Mesenchymal stem cell (in vitro differentiated cells and primary cell): Measurements from ENCODE around the gene UNC119.

Experiments used
- DNase-seq: peaks from one replicate; pipeline ENCODE4 v3.0.0-alpha.2; 2013
- H2AFZ ChIP-seq: one replicate; pipeline ENCODE4 v1.6.1; 2013; ENCODE audit warnings: low read depth, mild to moderate bottlenecking, control low read depth, inconsistent platforms, low read length, moderate library complexity
- H2AK5ac ChIP-seq: 2 replicates; pipeline ENCODE4 v1.6.1; 2013; ENCODE audit warnings: low read length, moderate library complexity, mild to moderate bottlenecking, inconsistent platforms; ENCODE audit not compliant: severe bottlenecking
- H2BK120ac ChIP-seq: one replicate; pipeline ENCODE4 v1.6.1; 2013; ENCODE audit warnings: low read depth, mild to moderate bottlenecking, inconsistent platforms, low read length, moderate library complexity
- H2BK12ac ChIP-seq, 2 experiments: one replicate each; pipeline ENCODE4 v1.6.1; 2013; ENCODE audit warnings: inconsistent platforms in 2 of 2, low read length in 2 of 2, mild to moderate bottlenecking in 2 of 2, moderate library complexity in 2 of 2, control low read depth in 1 of 2
- H2BK15ac ChIP-seq: one replicate; pipeline ENCODE4 v1.6.1; 2013; ENCODE audit warnings: mild to moderate bottlenecking, low read depth, inconsistent platforms; ENCODE audit not compliant: poor library complexity, severe bottlenecking
- H2BK5ac ChIP-seq: 2 replicates; pipeline ENCODE4 v1.6.1; 2013; ENCODE audit warnings: low read depth, mild to moderate bottlenecking, low read length, control low read depth, inconsistent platforms; ENCODE audit not compliant: poor library complexity, severe bottlenecking
- H3K14ac ChIP-seq, 2 experiments: one replicate each; pipeline ENCODE4 v1.6.1; 2013; ENCODE audit warnings: inconsistent platforms in 2 of 2, low read length in 2 of 2, control low read depth in 1 of 2, mild to moderate bottlenecking in 1 of 2, moderate library complexity in 1 of 2
- H3K18ac ChIP-seq, 2 experiments: one replicate each; pipeline ENCODE4 v1.6.1; 2013; ENCODE audit warnings: inconsistent platforms in 2 of 2, low read length in 2 of 2, control low read depth in 1 of 2, low read depth in 1 of 2, mild to moderate bottlenecking in 1 of 2
- H3K23ac ChIP-seq, 2 experiments: one replicate each; pipeline ENCODE4 v1.6.1; 2013; ENCODE audit warnings: inconsistent platforms in 2 of 2, low read length in 2 of 2, mild to moderate bottlenecking in 2 of 2, moderate library complexity in 2 of 2, control low read depth in 1 of 2
- H3K27ac ChIP-seq: 2 replicates; pipeline ENCODE4 v1.5.1; 2013; ENCODE audit warnings: mild to moderate bottlenecking, moderate library complexity, low read length, control low read depth, inconsistent platforms; ENCODE audit not compliant: poor library complexity, severe bottlenecking
- H3K27me3 ChIP-seq, 2 experiments: 2 replicates each; pipeline versions ENCODE4 v1.6.1 to v1.7.0; 2013; ENCODE audit warnings: low read length in 2 of 2, mild to moderate bottlenecking in 2 of 2, moderate library complexity in 2 of 2, control low read depth in 1 of 2, inconsistent platforms in 1 of 2; ENCODE audit not compliant: control insufficient read depth in 1 of 2, insufficient read depth in 1 of 2
- H3K36me3 ChIP-seq, 2 experiments: 2 replicates each; pipeline versions ENCODE4 v1.6.1 to v1.7.0; 2013; ENCODE audit warnings: low read length in 2 of 2, control low read depth in 1 of 2, inconsistent platforms in 1 of 2, low read depth in 1 of 2, mild to moderate bottlenecking in 1 of 2; ENCODE audit not compliant: insufficient read depth in 2 of 2, control insufficient read depth in 1 of 2
- H3K4ac ChIP-seq, 2 experiments: one replicate each; pipeline ENCODE4 v1.6.1; 2013; ENCODE audit warnings: inconsistent platforms in 2 of 2, low read length in 2 of 2, mild to moderate bottlenecking in 2 of 2, moderate library complexity in 2 of 2, control low read depth in 1 of 2, low read depth in 1 of 2
- H3K4me1 ChIP-seq: 2 replicates; pipeline ENCODE4 v1.6.1; 2013; ENCODE audit warnings: low read depth, low read length, control low read depth; ENCODE audit not compliant: control insufficient read depth, insufficient read depth
- H3K4me2 ChIP-seq: 2 replicates; pipeline ENCODE4 v1.6.1; 2013; ENCODE audit warnings: low read length, mild to moderate bottlenecking, inconsistent platforms; ENCODE audit not compliant: poor library complexity, severe bottlenecking
- H3K4me3 ChIP-seq, 2 experiments: 2 replicates each; pipeline versions ENCODE4 v1.5.1 to v1.7.0; 2013; ENCODE audit warnings: low read length in 2 of 2, mild to moderate bottlenecking in 2 of 2, control low read depth in 1 of 2, low read depth in 1 of 2; ENCODE audit not compliant: insufficient read depth in 1 of 2
- H3K79me1 ChIP-seq: replicated peaks from 2 replicates; pipeline ENCODE4 v1.6.1; 2013; ENCODE audit warnings: mild to moderate bottlenecking, control low read depth, low read length, inconsistent platforms; ENCODE audit not compliant: poor library complexity, severe bottlenecking
- H3K9ac ChIP-seq: 2 replicates; pipeline ENCODE4 v1.7.0; 2013; ENCODE audit warnings: mild to moderate bottlenecking, low read length, moderate library complexity
- H3K9me3 ChIP-seq: 2 replicates; pipeline ENCODE4 v1.7.0; 2013; ENCODE audit warnings: mild to moderate bottlenecking, low read length; ENCODE audit not compliant: control insufficient read depth
- H4K8ac ChIP-seq: one replicate; pipeline ENCODE4 v1.6.1; 2013; ENCODE audit warnings: inconsistent platforms, mild to moderate bottlenecking, low read length, moderate library complexity
- H4K91ac ChIP-seq: one replicate; pipeline ENCODE4 v1.6.1; 2013; ENCODE audit warnings: mild to moderate bottlenecking, low read length, inconsistent platforms
- WGBS: methylation state at CpG from one replicate; pipeline ENCODE4 v1.1.7; 2013; ENCODE audit warnings: mixed read lengths; 5-methylcytosine and 5-hydroxymethylcytosine counted together

The UNC119 gene

GRCh38 chr17:28555022-28555421, 2.6 kb upstream of the UNC119 start:
- H3K4me3 ChIP-seq = no peak overlapping the region

DNA sequence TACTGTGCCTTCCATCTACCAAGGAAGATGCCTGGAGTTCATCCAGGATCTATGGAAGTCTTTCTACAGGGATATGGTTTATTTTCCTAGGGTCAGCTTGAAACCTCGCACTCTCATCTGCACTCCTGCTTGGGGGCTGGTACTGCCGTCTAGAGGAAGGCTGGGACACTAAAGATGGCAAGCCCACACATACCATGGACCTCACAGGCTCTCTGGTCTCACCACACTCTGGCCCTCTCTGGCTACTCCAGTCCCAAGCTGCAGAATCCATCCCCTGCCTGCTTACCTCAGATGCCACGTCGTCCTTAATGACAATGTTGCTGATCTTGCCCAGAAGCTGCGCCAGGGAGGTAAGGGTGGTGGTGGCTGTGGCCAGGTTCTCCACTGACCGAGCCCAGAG, 2.1 kb upstream of the UNC119 start:
- DNase-seq = no peak
- peaks cover 37 to 59% of the 10 kb centered on the region in 2 experiments for H3K36me3 ChIP-seq
- WGBS = 87% methylated on average over 6 of the region's 6 CpGs
- H3K27me3 ChIP-seq = no peaks in the 10 kb centered on the region
- H2BK5ac ChIP-seq = no peak overlapping the region
- H4K8ac ChIP-seq = no peak overlapping the region
- H3K4ac ChIP-seq = no peak overlapping the region
- H2BK15ac ChIP-seq = no peak overlapping the region
- no peak overlapping the region for H4K91ac ChIP-seq
- no peak overlapping the region for H3K4me3 ChIP-seq
- no peak overlapping the region for H3K14ac ChIP-seq
- no peaks in the 10 kb centered on the region for H3K9me3 ChIP-seq
- H3K23ac ChIP-seq = no peak overlapping the region
- H3K18ac ChIP-seq = no peak overlapping the region
- H3K4me2 ChIP-seq = no peak overlapping the region
- H2BK12ac ChIP-seq = no peak overlapping the region
- peaks cover 10% of the 10 kb centered on the region for H3K4me1 ChIP-seq
- no peak overlapping the region for H3K27ac ChIP-seq
- no peak overlapping the region for H2AFZ ChIP-seq
- H2BK120ac ChIP-seq = no peak overlapping the region
- H3K9ac ChIP-seq = no peak overlapping the region
- H3K79me1 ChIP-seq = peaks cover 22% of the 10 kb centered on the region
- no peak overlapping the region for H2AK5ac ChIP-seq

More at GRCh38 chr17:28555022-28555421, 2.6 kb upstream of the UNC119 start:
- Histone ChIP-seq H2AFZ (no peak overlapping the region), H3K4me2 (no peak overlapping the region), H3K27me3 (no peaks in the 10 kb centered on the region), H3K36me3 (peaks cover 41 to 63% of the 10 kb centered on the region in 2 experiments), H4K91ac (no peak overlapping the region), H3K14ac (no peak overlapping the region), H2BK5ac (no peak overlapping the region), H3K79me1 (peaks cover 22% of the 10 kb centered on the region), H2BK15ac (no peak overlapping the region), H3K9me3 (no peaks in the 10 kb centered on the region), H4K8ac (no peak overlapping the region), H3K23ac (no peak overlapping the region), H3K27ac (no peak overlapping the region), H3K4ac (no peak overlapping the region), H2BK12ac (no peak overlapping the region), H3K9ac (no peak overlapping the region), H2BK120ac (no peak overlapping the region), H3K18ac (no peak overlapping the region), H2AK5ac (no peak overlapping the region), H3K4me1 (peaks cover 9% of the 10 kb centered on the region)
- WGBS = 91% methylated on average over 2 of the region's 3 CpGs
- DNase-seq = no peak

DNA sequence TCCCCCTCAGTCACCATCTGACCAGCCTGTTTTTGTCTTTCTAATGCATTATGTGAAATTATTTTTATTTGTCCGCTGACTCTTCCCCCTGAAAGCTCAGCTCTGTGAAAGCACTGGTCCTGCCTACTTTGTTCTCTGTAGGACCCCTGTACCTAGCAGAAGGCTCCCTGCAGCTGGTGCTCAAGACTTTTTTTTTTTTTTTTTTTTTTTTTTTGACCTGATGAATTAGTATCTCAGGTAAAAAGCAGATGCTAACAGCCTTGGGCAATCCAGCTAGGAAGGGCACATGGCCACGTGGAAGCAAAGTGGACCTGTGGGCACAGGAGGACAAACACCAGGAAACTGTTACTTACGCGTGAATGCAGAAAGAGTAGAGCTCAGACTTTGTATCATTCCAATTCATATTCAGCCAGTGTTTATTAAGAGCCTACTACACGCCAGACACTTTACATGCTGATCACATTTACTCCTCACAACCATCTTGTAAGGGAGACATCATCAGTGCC, 629 bp upstream of the UNC119 start:
- Histone ChIP-seq H2AK5ac (no peak overlapping the region), H3K9ac (peak overlapping the region; percentile 46), H3K36me3 (peaks cover 33 to 50% of the 10 kb centered on the region in 2 experiments), H3K4me1 (peaks cover 12% of the 10 kb centered on the region), H3K27ac (no peak overlapping the region), H3K14ac (no peak overlapping the region), H3K79me1 (peaks cover 28% of the 10 kb centered on the region), H3K23ac (no peak overlapping the region), H3K27me3 (no peaks in the 10 kb centered on the region), H3K9me3 (no peaks in the 10 kb centered on the region), H2BK15ac (no peak overlapping the region), H2BK120ac (no peak overlapping the region), H3K4me2 (peak overlapping the region; percentile 61), H2AFZ (no peak overlapping the region), H3K4ac (no peak overlapping the region), H4K91ac (no peak overlapping the region), H2BK5ac (no peak overlapping the region), H3K18ac (peak overlapping the region in 1 of 2 experiments; percentile 37), H3K4me3 (peak overlapping the region in 1 of 2 experiments; percentile 69), H2BK12ac (no peak overlapping the region), H4K8ac (peak overlapping the region; percentile 32)
- DNase-seq = no peak
- WGBS = 97% methylated on average over 5 of the region's 5 CpGs

DNA sequence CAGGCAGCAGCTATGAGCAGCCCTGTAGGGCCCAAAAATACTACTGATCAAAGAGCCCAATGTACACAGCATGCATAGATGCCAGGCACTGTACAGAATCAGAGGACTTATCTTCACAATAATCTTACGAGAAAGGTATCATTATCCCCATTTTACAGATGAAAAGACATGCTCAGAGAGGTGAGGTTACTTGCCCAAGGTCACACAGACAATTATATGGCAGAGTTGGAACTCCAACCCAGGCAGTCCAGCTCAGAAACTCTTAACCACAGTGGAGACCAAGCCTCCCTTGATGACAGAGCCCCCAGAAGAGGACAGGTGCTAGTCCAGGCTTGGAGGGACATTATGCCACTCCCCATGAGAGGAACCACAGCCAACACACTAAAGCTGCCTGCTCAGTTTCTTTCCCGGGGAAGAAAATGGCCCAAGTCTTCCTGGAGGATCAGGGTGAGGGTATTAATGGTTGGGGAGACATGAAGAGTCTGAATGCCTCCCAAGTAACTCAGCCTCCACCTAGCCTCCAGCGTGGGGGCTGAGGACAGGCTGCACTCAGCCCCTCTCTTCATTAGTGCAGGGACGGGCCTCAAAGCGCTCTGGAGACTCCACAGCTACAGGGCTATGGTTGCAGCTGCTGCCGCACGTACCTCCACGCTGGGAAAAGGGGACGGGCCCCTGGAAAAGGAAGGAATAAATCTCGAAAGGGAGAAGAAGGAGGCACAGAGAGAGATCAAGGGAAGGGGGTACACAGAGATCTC, 826 bp downstream of the UNC119 start:
- no peak overlapping the region for H2AFZ ChIP-seq
- peak overlapping the region; percentile 80 to 81 for H3K4me3 ChIP-seq
- no peak overlapping the region for H4K91ac ChIP-seq
- H2BK5ac ChIP-seq = no peak overlapping the region
- no peak overlapping the region for H2BK12ac ChIP-seq
- peaks cover 40 to 47% of the 10 kb centered on the region in 2 experiments for H3K36me3 ChIP-seq
- peaks cover 31% of the 10 kb centered on the region for H3K79me1 ChIP-seq
- no peaks in the 10 kb centered on the region for H3K9me3 ChIP-seq
- H3K4me1 ChIP-seq = peaks cover 12% of the 10 kb centered on the region
- no peak overlapping the region for H2BK120ac ChIP-seq
- H2BK15ac ChIP-seq = no peak overlapping the region
- H3K9ac ChIP-seq = peak overlapping the region; percentile 78
- H3K27me3 ChIP-seq = no peaks in the 10 kb centered on the region
- peak; percentile 51 for DNase-seq
- peak overlapping the region; percentile 80 for H3K4me2 ChIP-seq
- no peak overlapping the region for H4K8ac ChIP-seq
- WGBS = 16% methylated on average over 10 of the region's 10 CpGs
- peak overlapping the region in 1 of 2 experiments; percentile 28 for H3K18ac ChIP-seq
- no peak overlapping the region for H2AK5ac ChIP-seq
- H3K4ac ChIP-seq = peak overlapping the region in 1 of 2 experiments; percentile 40
- peak overlapping the region; percentile 10 for H3K27ac ChIP-seq
- no peak overlapping the region for H3K14ac ChIP-seq
- H3K23ac ChIP-seq = no peak overlapping the region
